Neuronal stem cell (in vitro differentiated cells): Measurements from ENCODE around the gene ADAM15.
A peak's percentile ranks its signal among the peaks of the same experiment; 100 is the strongest.

Experiments
- DNase-seq: peaks from one replicate; pipeline ENCODE4 v3.0.0-alpha.2; 2013; ENCODE audit warnings: low spot score
- H2AFZ ChIP-seq: one replicate; pipeline ENCODE4 v1.6.1; 2013; ENCODE audit warnings: mild to moderate bottlenecking, low read length, inconsistent platforms
- H2AK5ac ChIP-seq: 2 replicates; pipeline ENCODE4 v1.6.1; 2013; ENCODE audit warnings: low read depth, mild to moderate bottlenecking, inconsistent platforms, low read length, moderate library complexity, mixed read lengths
- H2BK120ac ChIP-seq: 2 replicates; pipeline ENCODE4 v1.6.1; 2013; ENCODE audit warnings: low read depth, mild to moderate bottlenecking, inconsistent platforms, low read length, moderate library complexity, mixed read lengths
- H2BK12ac ChIP-seq: one replicate; pipeline ENCODE4 v1.6.1; 2013; ENCODE audit warnings: low read length, inconsistent platforms
- H2BK15ac ChIP-seq: 2 replicates; pipeline ENCODE4 v1.6.1; 2013; ENCODE audit warnings: mild to moderate bottlenecking, low read length, inconsistent platforms, mixed read lengths
- H2BK5ac ChIP-seq: one replicate; pipeline ENCODE4 v1.6.1; 2013; ENCODE audit warnings: inconsistent platforms, mild to moderate bottlenecking, low read length, moderate library complexity
- H3K14ac ChIP-seq: one replicate; pipeline ENCODE4 v1.6.1; 2013; ENCODE audit warnings: low read length, inconsistent platforms
- H3K18ac ChIP-seq: 2 replicates; pipeline ENCODE4 v1.6.1; 2013; ENCODE audit warnings: low read length, inconsistent platforms
- H3K23ac ChIP-seq: 2 replicates; pipeline ENCODE4 v1.6.1; 2013; ENCODE audit warnings: low read depth, mild to moderate bottlenecking, mixed read lengths, low read length, inconsistent platforms; ENCODE audit not compliant: poor library complexity
- H3K27ac ChIP-seq: replicated peaks from 3 replicates; pipeline ENCODE4 v1.5.1; 2013; ENCODE audit warnings: low read length, inconsistent platforms
- H3K27me3 ChIP-seq, 3 experiments: 2 replicates each; pipeline ENCODE4 v1.6.1; 2013; ENCODE audit warnings: low read length in 3 of 3, mild to moderate bottlenecking in 2 of 3, inconsistent platforms in 1 of 3, low read depth in 1 of 3, mixed read lengths in 1 of 3, moderate library complexity in 1 of 3; ENCODE audit not compliant: control insufficient read depth in 3 of 3, insufficient read depth in 3 of 3
- H3K36me3 ChIP-seq, 2 donors: replicated peaks in 1 of 2; 2 replicates each; pipeline ENCODE4 v1.6.1; 2013; ENCODE audit warnings: low read length in 2 of 2; ENCODE audit not compliant: control insufficient read depth in 2 of 2, insufficient read depth in 2 of 2
- H3K4ac ChIP-seq: 2 replicates; pipeline ENCODE4 v1.6.1; 2013; ENCODE audit warnings: inconsistent platforms, mild to moderate bottlenecking, low read length, moderate library complexity
- H3K4me1 ChIP-seq, 2 donors: 1 replicate in 1 of 2; 2 replicates in 1 of 2; pipeline ENCODE4 v1.6.1; 2013; ENCODE audit warnings: low read length in 2 of 2, low read depth in 1 of 2; ENCODE audit not compliant: control insufficient read depth in 2 of 2, insufficient read depth in 1 of 2
- H3K4me2 ChIP-seq: one replicate; pipeline ENCODE4 v1.6.1; 2013; ENCODE audit warnings: mild to moderate bottlenecking, low read length, inconsistent platforms; ENCODE audit not compliant: insufficient read depth, poor library complexity, severe bottlenecking
- H3K4me3 ChIP-seq, 2 donors: 2 replicates each; pipeline ENCODE4 v1.5.1; 2013; ENCODE audit warnings: low read length in 2 of 2, mild to moderate bottlenecking in 2 of 2, inconsistent platforms in 1 of 2, moderate library complexity in 1 of 2
- H3K79me1 ChIP-seq: one replicate; pipeline ENCODE4 v1.6.1; 2013; ENCODE audit warnings: low read depth, mild to moderate bottlenecking, inconsistent platforms, low read length, moderate library complexity
- H3K9ac ChIP-seq: one replicate; pipeline ENCODE4 v1.6.1; 2013; ENCODE audit warnings: mild to moderate bottlenecking, low read depth, low read length, inconsistent platforms; ENCODE audit not compliant: poor library complexity
- H3K9me3 ChIP-seq, 2 donors: replicated peaks in 1 of 2; 2 replicates each; pipeline versions ENCODE3 to v1.6.1; 2013; ENCODE audit warnings: low read length in 2 of 2, mild to moderate bottlenecking in 2 of 2, inconsistent platforms in 1 of 2, low read depth in 1 of 2, mixed read lengths in 1 of 2, moderate library complexity in 1 of 2; ENCODE audit not compliant: control insufficient read depth in 2 of 2, insufficient read depth in 1 of 2
- H4K8ac ChIP-seq: one replicate; pipeline ENCODE4 v1.6.1; 2013; ENCODE audit warnings: low read depth, mild to moderate bottlenecking, inconsistent platforms, low read length, moderate library complexity
- H4K91ac ChIP-seq: one replicate; pipeline ENCODE4 v1.6.1; 2013; ENCODE audit warnings: low read length, low read depth, mild to moderate bottlenecking, inconsistent platforms; ENCODE audit not compliant: poor library complexity
- WGBS, 2 donors: extraction: QIAGEN DNeasy Blood & Tissue Kit; methylation state at CpG; one replicate each; pipeline ENCODE4 v1.1.7; 2013; ENCODE audit warnings: missing lambda C conversion rate in 2 of 2, mixed read lengths in 1 of 2; ENCODE audit not compliant: insufficient read length in 2 of 2, insufficient replicate concordance in 1 of 2; ENCODE audit errors: extremely low coverage in 2 of 2; 5-methylcytosine and 5-hydroxymethylcytosine counted together

The ADAM15 gene

GRCh38 chr1:155092131-155092530 is 41.0 kb downstream of the ADAM15 start:
- Histone ChIP-seq H3K4ac (no peak overlapping the region), H4K91ac (no peak overlapping the region), H3K36me3 (no peaks in the 10 kb centered on the region), H2BK15ac (peak overlapping the region; percentile 91), H3K4me1 (peaks cover 3 to 11% of the 10 kb centered on the region in 2 donors), H3K27ac (no peak overlapping the region), H2AK5ac (peak overlapping the region; percentile 94), H3K9me3 (peaks cover 0 to 2% of the 10 kb centered on the region in 2 donors), H2BK120ac (no peak overlapping the region), H3K4me2 (no peak overlapping the region), H3K23ac (no peak overlapping the region), H4K8ac (no peak overlapping the region), H3K79me1 (no peaks in the 10 kb centered on the region), H3K14ac (no peak overlapping the region), H2AFZ (no peak overlapping the region), H2BK12ac (no peak overlapping the region), H3K18ac (no peak overlapping the region), H2BK5ac (peak overlapping the region; percentile 15), H3K27me3 (peaks cover 0 to 21% (median 3%) of the 10 kb centered on the region in 3 experiments), H3K4me3 (no peak overlapping the region), H3K9ac (no peak overlapping the region)
- no peak for DNase-seq
- no CpG with 5 or more reads among the region's 6 CpGs for WGBS, 2 donors

- H3K9me3 ChIP-seq, result peaks cover 0 to 2% of the 10 kb centered on the region in 2 donors
- no peak for DNase-seq
These were observed 41.5 kb downstream of the ADAM15 start for GRCh38 chr1:155092641-155093040.

GRCh38 chr1:155093911-155094621 is 43.0 kb downstream of the ADAM15 start:
- Histone ChIP-seq H3K27me3 (peaks cover 0 to 21% (median 3%) of the 10 kb centered on the region in 3 experiments), H2AFZ (peak overlapping the region; percentile 75), H2BK15ac (peak overlapping the region; percentile 20), H2AK5ac (peak overlapping the region; percentile 71), H2BK120ac (no peak overlapping the region), H4K8ac (no peak overlapping the region), H3K23ac (peak overlapping the region; percentile 8), H3K9ac (no peak overlapping the region), H3K9me3 (peaks cover 0 to 2% of the 10 kb centered on the region in 2 donors), H3K79me1 (no peaks in the 10 kb centered on the region), H3K4me2 (no peak overlapping the region), H3K36me3 (no peaks in the 10 kb centered on the region), H2BK5ac (no peak overlapping the region), H3K4ac (no peak overlapping the region), H4K91ac (no peak overlapping the region), H3K27ac (peak overlapping the region; percentile 9), H2BK12ac (no peak overlapping the region), H3K18ac (no peak overlapping the region), H3K14ac (no peak overlapping the region), H3K4me3 (no peak overlapping the region), H3K4me1 (peaks cover 3 to 11% of the 10 kb centered on the region in 2 donors)
- no CpG with 5 or more reads among the region's 13 CpGs for WGBS, 2 donors
- no peak for DNase-seq

More at GRCh38 chr1:155092641-155093040, 41.5 kb downstream of the ADAM15 start:
- no peak overlapping the region for H2BK5ac ChIP-seq
- H2BK120ac ChIP-seq, result no peak overlapping the region
- no peak overlapping the region for H3K23ac ChIP-seq
- H3K9ac ChIP-seq, result no peak overlapping the region
- H3K4me2 ChIP-seq, result no peak overlapping the region
- no peak overlapping the region for H2AK5ac ChIP-seq
- H3K4me1 ChIP-seq, result peaks cover 3 to 11% of the 10 kb centered on the region in 2 donors
- H3K36me3 ChIP-seq, result no peaks in the 10 kb centered on the region
- peaks cover 0 to 21% (median 3%) of the 10 kb centered on the region in 3 experiments for H3K27me3 ChIP-seq
- no peak overlapping the region for H3K4me3 ChIP-seq
- H4K8ac ChIP-seq, result no peak overlapping the region
- no peak overlapping the region for H3K14ac ChIP-seq
- H3K79me1 ChIP-seq, result no peaks in the 10 kb centered on the region
- no peak overlapping the region for H2BK15ac ChIP-seq
- no peak overlapping the region for H2BK12ac ChIP-seq
- no peak overlapping the region for H2AFZ ChIP-seq
- H3K18ac ChIP-seq, result no peak overlapping the region
- no peak overlapping the region for H3K4ac ChIP-seq
- no peak overlapping the region for H4K91ac ChIP-seq
- no CpG with 5 or more reads among the region's 12 CpGs for WGBS, 2 donors
- H3K27ac ChIP-seq, result no peak overlapping the region

GRCh38 chr1:155094622-155094948 is 43.5 kb downstream of the ADAM15 start:
- no peak overlapping the region for H4K8ac ChIP-seq
- no peak overlapping the region for H2BK12ac ChIP-seq
- no peak overlapping the region for H3K9ac ChIP-seq
- no peak for DNase-seq
- H3K9me3 ChIP-seq, result peaks cover 0 to 2% of the 10 kb centered on the region in 2 donors
- H3K4me3 ChIP-seq, result no peak overlapping the region
- H3K14ac ChIP-seq, result no peak overlapping the region
- H2AK5ac ChIP-seq, result no peak overlapping the region
- peaks cover 0 to 21% (median 3%) of the 10 kb centered on the region in 3 experiments for H3K27me3 ChIP-seq
- no peak overlapping the region for H3K4ac ChIP-seq
- no peak overlapping the region for H4K91ac ChIP-seq
- peaks cover 3 to 11% of the 10 kb centered on the region in 2 donors for H3K4me1 ChIP-seq
- H2AFZ ChIP-seq, result no peak overlapping the region
- H3K27ac ChIP-seq, result no peak overlapping the region
- no peak overlapping the region for H2BK120ac ChIP-seq
- no peak overlapping the region for H2BK5ac ChIP-seq
- no peak overlapping the region for H3K18ac ChIP-seq
- no peaks in the 10 kb centered on the region for H3K79me1 ChIP-seq
- WGBS, 2 donors, result no CpG with 5 or more reads among the region's 2 CpGs
- no peak overlapping the region for H3K23ac ChIP-seq
- H3K4me2 ChIP-seq, result no peak overlapping the region
- H2BK15ac ChIP-seq, result no peak overlapping the region
- H3K36me3 ChIP-seq, result no peaks in the 10 kb centered on the region
